H9 (cell line): ENCODE results near the gene CEP170B. TPM values are rescaled to one million over a fixed set of nuclear protein-coding genes. Genes with fewer than 3 reads are reported as not detected.

ENCODE experiments used
- DNase-seq: peaks from one replicate; pipeline ENCODE4 v3.0.0-alpha.2; 2017
- H2AFZ ChIP-seq: one replicate; pipeline ENCODE4 v1.6.1; 2013; ENCODE audit warnings: mild to moderate bottlenecking, low read length, control low read depth, moderate library complexity
- H2AK5ac ChIP-seq: 2 replicates; pipeline ENCODE4 v1.6.1; 2013; ENCODE audit warnings: low read length, control low read depth, mixed read lengths; ENCODE audit not compliant: insufficient read length
- H2BK120ac ChIP-seq: one replicate; pipeline ENCODE4 v1.6.1; 2013; ENCODE audit warnings: low read depth, mild to moderate bottlenecking, low read length, control low read depth, inconsistent platforms; ENCODE audit not compliant: poor library complexity, severe bottlenecking
- H2BK12ac ChIP-seq: 2 replicates; pipeline ENCODE4 v1.6.1; 2013; ENCODE audit warnings: low read length, control low read depth, mixed read lengths, low read depth; ENCODE audit not compliant: insufficient read length
- H2BK15ac ChIP-seq: 2 replicates; pipeline ENCODE4 v1.6.1; 2013; ENCODE audit warnings: low read depth, low read length, control low read depth
- H2BK20ac ChIP-seq: one replicate; pipeline ENCODE4 v1.6.1; 2013; ENCODE audit warnings: low read depth, mild to moderate bottlenecking, low read length, control low read depth, inconsistent platforms; ENCODE audit not compliant: poor library complexity, severe bottlenecking
- H2BK5ac ChIP-seq: 2 replicates; pipeline ENCODE4 v1.6.1; 2013; ENCODE audit warnings: low read length, control low read depth, mixed read lengths; ENCODE audit not compliant: insufficient read length
- H3K14ac ChIP-seq: 2 replicates; pipeline ENCODE4 v1.6.1; 2013; ENCODE audit warnings: low read length, control low read depth; ENCODE audit not compliant: insufficient read depth
- H3K18ac ChIP-seq: 2 replicates; pipeline ENCODE4 v1.6.1; 2013; ENCODE audit warnings: low read depth, mild to moderate bottlenecking, mixed read lengths, low read length, control low read depth; ENCODE audit not compliant: insufficient read length
- H3K23ac ChIP-seq: 2 replicates; pipeline ENCODE4 v1.6.1; 2013; ENCODE audit warnings: low read length, control low read depth, mixed read lengths, low read depth; ENCODE audit not compliant: insufficient read length
- H3K23me2 ChIP-seq: 2 replicates; pipeline ENCODE4 v1.6.1; 2013; ENCODE audit warnings: low read depth, mild to moderate bottlenecking, mixed read lengths, low read length, control low read depth; ENCODE audit not compliant: insufficient read length, poor library complexity, severe bottlenecking
- H3K27ac ChIP-seq: 2 replicates; pipeline ENCODE4 v1.5.1; 2013; ENCODE audit warnings: low read length, control low read depth, mixed read lengths, low read depth; ENCODE audit not compliant: insufficient read length
- H3K27me3 ChIP-seq: 2 replicates; pipeline ENCODE4 v1.6.1; 2013; ENCODE audit warnings: low read length, control low read depth, inconsistent platforms; ENCODE audit not compliant: insufficient read depth
- H3K4ac ChIP-seq: 2 replicates; pipeline ENCODE4 v1.6.1; 2013; ENCODE audit warnings: low read depth, mild to moderate bottlenecking, control low read depth, inconsistent platforms, low read length, moderate library complexity
- H3K4me1 ChIP-seq: 2 replicates; pipeline ENCODE4 v1.6.1; 2013; ENCODE audit warnings: low read length, control low read depth, inconsistent platforms; ENCODE audit not compliant: insufficient read depth
- H3K4me2 ChIP-seq: 2 replicates; pipeline ENCODE4 v1.6.1; 2013; ENCODE audit warnings: low read length, control low read depth, mixed read lengths; ENCODE audit not compliant: insufficient read length, insufficient read depth
- H3K56ac ChIP-seq: 2 replicates; pipeline ENCODE4 v1.6.1; 2013; ENCODE audit warnings: low read depth, mild to moderate bottlenecking, mixed read lengths, low read length, control low read depth; ENCODE audit not compliant: insufficient read length
- H3K79me1 ChIP-seq: 2 replicates; pipeline ENCODE4 v1.6.1; 2013; ENCODE audit warnings: low read depth, mild to moderate bottlenecking, moderate library complexity, low read length, control low read depth, inconsistent platforms; ENCODE audit not compliant: insufficient read depth, poor library complexity, severe bottlenecking
- H3K79me2 ChIP-seq: 2 replicates; pipeline ENCODE4 v1.6.1; 2013; ENCODE audit warnings: low read length, control low read depth, inconsistent platforms; ENCODE audit not compliant: insufficient read depth
- H3K9ac ChIP-seq: 2 replicates; pipeline ENCODE4 v1.6.1; 2013; ENCODE audit warnings: low read length, control low read depth, mixed read lengths; ENCODE audit not compliant: insufficient read length; ENCODE audit errors: extremely low read depth
- H3K9me3 ChIP-seq: one replicate; pipeline ENCODE4 v1.6.1; 2013; ENCODE audit warnings: low read depth, low read length, inconsistent platforms; ENCODE audit not compliant: control insufficient read depth
- H3T11ph ChIP-seq: one replicate; pipeline ENCODE4 v1.6.1; 2013; ENCODE audit warnings: mild to moderate bottlenecking, low read length, control low read depth, inconsistent platforms
- H4K20me1 ChIP-seq: one replicate; pipeline ENCODE4 v1.6.1; 2013; ENCODE audit not compliant: control insufficient read depth, insufficient read length, insufficient read depth
- H4K5ac ChIP-seq: 2 replicates; pipeline ENCODE4 v1.6.1; 2013; ENCODE audit warnings: low read depth, mild to moderate bottlenecking, mixed read lengths, low read length, control low read depth; ENCODE audit not compliant: insufficient read length
- H4K8ac ChIP-seq: replicated peaks from 2 replicates; pipeline ENCODE4 v1.6.1; 2013; ENCODE audit warnings: low read length, control low read depth, mixed read lengths, low read depth; ENCODE audit not compliant: insufficient read length
- H4K91ac ChIP-seq: 2 replicates; pipeline ENCODE4 v1.6.1; 2013; ENCODE audit warnings: low read depth, mild to moderate bottlenecking, moderate library complexity, mixed read lengths, low read length, control low read depth; ENCODE audit not compliant: insufficient read length
- H3K27ac Mint-ChIP-seq, 3 experiments: 2 replicates in 2 of 3; 3 replicates in 1 of 3; pipeline ENCODE4 v1.8.0; 2020 to 2021; ENCODE audit warnings: mixed read lengths in 3 of 3, mild to moderate bottlenecking in 1 of 3, moderate library complexity in 1 of 3
- H3K27me3 Mint-ChIP-seq: 2 replicates; pipeline ENCODE4 v1.8.0; 2021; ENCODE audit warnings: low read depth, mild to moderate bottlenecking, moderate library complexity, mixed read lengths
- H3K36me3 Mint-ChIP-seq, 3 experiments: 2 replicates in 2 of 3; 3 replicates in 1 of 3; pipeline ENCODE4 v1.8.0; 2020 to 2021; ENCODE audit warnings: low read depth in 3 of 3, mixed read lengths in 3 of 3; ENCODE audit not compliant: insufficient read depth in 1 of 3
- H3K4me1 Mint-ChIP-seq, 2 experiments: 2 replicates each; pipeline ENCODE4 v1.8.0; 2020; ENCODE audit warnings: mixed read lengths in 2 of 2
- H3K4me3 Mint-ChIP-seq, 2 experiments: 2 replicates in 1 of 2; 3 replicates in 1 of 2; pipeline ENCODE4 v1.8.0; 2020 to 2021; ENCODE audit warnings: mild to moderate bottlenecking in 2 of 2, mixed read lengths in 2 of 2, moderate library complexity in 1 of 2
- H3K9me3 Mint-ChIP-seq, 2 experiments: 2 replicates in 1 of 2; 3 replicates in 1 of 2; pipeline ENCODE4 v1.8.0; 2020; ENCODE audit warnings: mild to moderate bottlenecking in 2 of 2, mixed read lengths in 2 of 2, moderate library complexity in 1 of 2
- WGBS: extraction: QIAGEN DNeasy Blood & Tissue Kit; methylation state at CpG from one replicate; pipeline ENCODE4 v1.1.7; 2013; ENCODE audit warnings: missing lambda C conversion rate, low lambda C conversion rate, mixed read lengths; ENCODE audit not compliant: insufficient read length; ENCODE audit errors: extremely low coverage; 5-methylcytosine and 5-hydroxymethylcytosine counted together
- total RNA-seq: library from RNA; stranded (reverse); gene quantifications from 2 replicates; pipeline ENCODE4 v1.2.1, GENCODE V29; 2021
- TF ChIP-seq, protein P1 (sequence below): fragments of 200-600 bp; sonication (generic); conservative IDR thresholded peaks from 3 replicates; pipeline ENCODE4 v1.8.0; 2021; ENCODE audit warnings: antibody characterized with exemption, mild to moderate bottlenecking

CEP170B gene
- total RNA-seq, 1 experiment from 2014 or later, result 28.8 TPM

DNA sequence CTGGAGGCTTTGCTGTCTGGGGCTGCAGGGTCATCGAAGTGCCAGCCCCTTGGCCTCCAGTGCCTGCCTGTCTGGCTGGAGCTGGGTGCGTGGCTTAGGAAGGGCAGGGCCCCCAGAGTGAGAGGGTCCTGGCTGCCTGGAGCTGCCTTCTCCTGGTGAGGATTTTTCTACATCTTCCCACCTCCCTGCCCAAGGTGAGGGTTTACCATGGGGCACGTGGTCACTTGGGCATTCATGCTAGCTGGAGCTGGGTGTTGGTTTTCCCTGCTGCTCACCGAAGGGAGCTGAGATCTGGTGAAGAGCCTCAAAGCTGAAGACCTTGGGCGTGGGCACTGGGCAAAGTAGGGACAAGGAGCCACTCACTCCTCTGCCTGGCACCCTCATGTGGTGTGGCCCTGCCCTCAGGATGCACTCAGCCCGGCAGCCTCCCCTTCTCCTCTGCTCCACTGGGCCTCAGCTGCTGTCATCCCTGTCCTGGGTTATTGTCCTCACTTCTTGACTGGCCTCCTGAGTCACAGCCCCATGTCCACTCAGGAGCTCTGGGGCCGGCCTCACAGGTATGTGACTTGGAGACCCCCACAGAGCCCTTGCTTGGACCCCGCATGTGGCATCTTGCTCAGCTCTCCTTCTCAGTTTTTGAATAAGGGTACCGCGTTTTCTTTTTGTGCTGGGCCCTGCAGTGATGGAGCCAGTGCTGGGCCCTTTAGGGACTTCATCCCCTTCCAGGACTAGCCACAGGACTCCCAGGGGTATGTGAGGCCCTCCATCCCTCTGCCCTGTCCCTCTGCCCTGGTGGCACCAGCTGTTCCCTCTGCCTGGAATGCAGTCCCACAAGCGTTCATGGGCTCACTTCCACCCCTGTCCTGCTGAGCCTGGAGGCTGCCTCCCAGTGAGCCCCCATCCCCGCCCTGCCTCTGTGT is 1.6 kb downstream of the CEP170B start:
- no peak overlapping the region for H2AK5ac ChIP-seq
- peak overlapping the region; percentile 48 for H3K4me2 ChIP-seq
- H4K91ac ChIP-seq, result no peak overlapping the region
- Mint-ChIP-seq H3K27ac (no peak overlapping the region), H3K27me3 (no peaks in the 10 kb centered on the region; the same call in none of the 2 replicates), H3K9me3 (no peaks in the 10 kb centered on the region; a peak in 1 of 5 replicates), H3K36me3 (peaks cover 0 to 4% (median 2%) of the 10 kb centered on the region in 3 experiments; a peak in 3 of 7 replicates), H3K4me1 (peaks cover 6 to 17% of the 10 kb centered on the region in 2 experiments), H3K4me3 (peak overlapping the region; percentile 75 to 84)
- no peak overlapping the region for H2BK20ac ChIP-seq
- H3K27ac ChIP-seq, result no peak overlapping the region
- H3K18ac ChIP-seq, result no peak overlapping the region
- peaks cover 12% of the 10 kb centered on the region for H3K23me2 ChIP-seq
- no peak for DNase-seq
- no peak overlapping the region for H3K56ac ChIP-seq
- H2AFZ ChIP-seq, result no peak overlapping the region
- H4K8ac ChIP-seq, result no peak overlapping the region
- no peaks in the 10 kb centered on the region for H4K20me1 ChIP-seq
- no peak overlapping the region for H2BK15ac ChIP-seq
- no peaks in the 10 kb centered on the region for H3K27me3 ChIP-seq
- H2BK120ac ChIP-seq, result no peak overlapping the region
- H3K79me2 ChIP-seq, result peaks cover 9% of the 10 kb centered on the region; the same call in 1 of the 2 replicates
- H3K9me3 ChIP-seq, result no peaks in the 10 kb centered on the region
- H3K23ac ChIP-seq, result no peak overlapping the region
- no peaks in the 10 kb centered on the region for H3K79me1 ChIP-seq
- no peak overlapping the region for H4K5ac ChIP-seq
- H2BK5ac ChIP-seq, result no peak overlapping the region
- peak overlapping the region; percentile 6; the same call in 1 of the 2 replicates for H3K14ac ChIP-seq
- no peak overlapping the region for H3T11ph ChIP-seq
- TF ChIP-seq, protein P1, sequence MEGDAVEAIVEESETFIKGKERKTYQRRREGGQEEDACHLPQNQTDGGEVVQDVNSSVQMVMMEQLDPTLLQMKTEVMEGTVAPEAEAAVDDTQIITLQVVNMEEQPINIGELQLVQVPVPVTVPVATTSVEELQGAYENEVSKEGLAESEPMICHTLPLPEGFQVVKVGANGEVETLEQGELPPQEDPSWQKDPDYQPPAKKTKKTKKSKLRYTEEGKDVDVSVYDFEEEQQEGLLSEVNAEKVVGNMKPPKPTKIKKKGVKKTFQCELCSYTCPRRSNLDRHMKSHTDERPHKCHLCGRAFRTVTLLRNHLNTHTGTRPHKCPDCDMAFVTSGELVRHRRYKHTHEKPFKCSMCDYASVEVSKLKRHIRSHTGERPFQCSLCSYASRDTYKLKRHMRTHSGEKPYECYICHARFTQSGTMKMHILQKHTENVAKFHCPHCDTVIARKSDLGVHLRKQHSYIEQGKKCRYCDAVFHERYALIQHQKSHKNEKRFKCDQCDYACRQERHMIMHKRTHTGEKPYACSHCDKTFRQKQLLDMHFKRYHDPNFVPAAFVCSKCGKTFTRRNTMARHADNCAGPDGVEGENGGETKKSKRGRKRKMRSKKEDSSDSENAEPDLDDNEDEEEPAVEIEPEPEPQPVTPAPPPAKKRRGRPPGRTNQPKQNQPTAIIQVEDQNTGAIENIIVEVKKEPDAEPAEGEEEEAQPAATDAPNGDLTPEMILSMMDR, result no peak
- H3K4ac ChIP-seq, result no peak overlapping the region
- H3K9ac ChIP-seq, result no peak overlapping the region
- peaks cover 4% of the 10 kb centered on the region; the same call in 1 of the 2 replicates for H3K4me1 ChIP-seq
- WGBS, result no CpG with 5 or more reads among the region's 12 CpGs
- H2BK12ac ChIP-seq, result no peak overlapping the region
